HG03064 (cell line): Measurements from ENCODE around the gene NPIPA5.
"Not testable (repeated sequence)": the region's sequence is repeated elsewhere in the genome, so short reads cannot be mapped to it uniquely, and the experiment has no call there.

Experiments
- ATAC-seq: cut with Tn5 transposase; IDR thresholded peaks from one replicate; pipeline ENCODE4 v1.9.1; 2021; ENCODE audit warnings: low read depth; ENCODE audit not compliant: unreplicated experiment

Gene NPIPA5

DNA sequence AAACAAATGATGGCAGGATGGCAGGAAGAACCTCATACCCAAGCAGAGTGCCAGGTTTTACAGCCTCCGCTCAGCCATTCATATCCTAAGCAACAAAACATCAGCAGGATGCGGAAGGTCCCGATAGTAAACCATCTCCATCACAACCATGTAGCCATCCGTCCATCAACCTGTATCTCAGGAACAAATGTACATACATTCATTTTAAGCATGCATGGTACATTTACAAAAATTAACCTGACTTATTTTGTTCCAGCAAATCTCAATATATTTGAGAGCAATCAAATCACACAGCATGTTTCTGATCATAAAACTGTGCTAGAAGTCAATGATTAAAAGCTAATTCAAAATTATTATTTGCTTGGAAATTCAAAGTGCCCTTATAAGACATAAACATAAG lies at the start of gene NPIPA5:
Gene NPIPA5 (minus strand): TSS at position 101 of the 400 bp plus-strand sequence. CDS start 0 bp downstream, at position 101.
- not testable (repeated sequence) for ATAC-seq

DNA sequence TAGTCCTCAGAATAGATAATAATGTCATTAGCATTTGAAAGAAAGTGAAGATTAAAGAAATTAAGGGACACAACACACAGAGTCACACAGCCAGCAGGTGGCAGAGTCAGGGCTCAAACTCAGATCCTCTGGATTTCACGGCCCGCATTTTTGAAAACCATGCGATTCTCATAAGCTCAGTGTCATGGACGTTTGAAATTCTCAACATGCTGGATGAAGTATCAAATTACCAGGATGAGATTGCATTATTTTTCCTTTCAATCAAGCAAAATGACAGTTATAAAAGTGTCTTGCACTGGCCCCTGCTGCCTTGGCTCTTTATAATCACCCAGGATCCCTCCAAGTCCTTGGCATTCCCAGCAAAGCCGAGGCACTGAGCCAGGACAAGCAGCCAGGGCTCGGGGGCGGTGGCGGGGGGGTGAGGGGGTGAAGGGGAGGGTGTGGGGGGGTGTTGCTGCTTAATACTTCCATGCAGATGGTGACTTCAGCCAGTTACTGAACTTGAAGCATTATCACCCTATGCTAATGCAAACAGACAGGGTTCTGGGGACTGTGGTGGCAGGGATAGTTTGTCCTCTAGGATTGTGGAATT lies 49.6 kb upstream of the NPIPA5 start:
- ATAC-seq = no peak

DNA sequence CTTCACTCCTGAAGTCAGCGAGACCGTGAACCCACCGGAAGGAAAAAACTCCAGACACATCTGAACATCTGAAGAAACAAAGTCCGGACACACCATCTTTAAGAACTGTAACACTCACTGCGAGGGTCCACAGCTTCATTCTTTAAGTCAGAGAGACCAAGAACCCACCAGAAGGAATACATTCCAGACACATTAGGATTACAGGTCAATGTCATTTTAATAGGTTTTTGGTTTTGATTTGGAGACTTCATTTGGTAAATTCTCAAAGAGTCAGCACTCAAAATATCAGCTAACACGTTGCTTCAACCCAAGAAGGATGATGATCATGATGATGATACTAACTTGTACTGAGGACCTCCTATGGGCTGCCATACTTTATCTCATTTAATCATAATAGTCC lies 48.7 kb upstream of the NPIPA5 start:
- no peak for ATAC-seq

DNA sequence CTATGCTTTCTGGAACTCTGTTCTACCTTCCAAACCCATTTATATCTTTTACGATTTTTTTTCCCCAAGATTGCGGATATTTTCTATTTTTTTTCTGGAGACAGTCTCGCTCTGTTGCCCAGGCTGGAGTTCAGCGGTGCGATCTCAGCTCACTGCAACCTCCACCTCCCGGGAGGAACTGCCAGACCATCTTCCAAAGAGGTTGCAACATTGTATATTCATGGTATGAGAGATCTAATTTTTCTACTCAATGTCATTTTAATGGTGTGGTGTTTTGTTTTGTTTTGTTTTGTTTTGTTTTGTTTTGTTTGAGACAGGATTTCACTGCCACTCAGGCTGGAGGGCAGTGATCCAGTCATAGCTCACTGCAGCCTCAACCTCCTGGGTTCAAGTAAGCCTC lies 47.8 kb upstream of the NPIPA5 start:
- ATAC-seq = no peak

DNA sequence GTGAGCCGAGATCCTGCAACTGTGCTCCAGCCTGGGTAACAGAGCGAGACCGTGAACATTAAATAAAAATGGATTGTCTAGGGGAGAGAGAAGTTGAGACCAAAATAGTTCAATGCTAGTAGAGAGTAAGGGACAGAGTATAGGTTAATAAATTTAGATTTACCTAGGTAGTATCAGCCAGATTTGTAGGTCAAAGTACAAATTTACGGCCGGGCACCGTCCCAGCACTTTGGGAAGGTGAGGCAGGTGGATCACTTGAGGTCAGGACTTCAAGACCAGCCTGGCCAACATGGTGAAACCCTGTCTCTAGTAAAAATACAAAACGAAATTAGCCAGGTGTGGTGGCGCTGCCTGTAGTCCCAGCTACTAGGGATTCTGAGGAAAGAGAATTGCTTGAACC lies 44.1 kb upstream of the NPIPA5 start:
- ATAC-seq = no peak

DNA sequence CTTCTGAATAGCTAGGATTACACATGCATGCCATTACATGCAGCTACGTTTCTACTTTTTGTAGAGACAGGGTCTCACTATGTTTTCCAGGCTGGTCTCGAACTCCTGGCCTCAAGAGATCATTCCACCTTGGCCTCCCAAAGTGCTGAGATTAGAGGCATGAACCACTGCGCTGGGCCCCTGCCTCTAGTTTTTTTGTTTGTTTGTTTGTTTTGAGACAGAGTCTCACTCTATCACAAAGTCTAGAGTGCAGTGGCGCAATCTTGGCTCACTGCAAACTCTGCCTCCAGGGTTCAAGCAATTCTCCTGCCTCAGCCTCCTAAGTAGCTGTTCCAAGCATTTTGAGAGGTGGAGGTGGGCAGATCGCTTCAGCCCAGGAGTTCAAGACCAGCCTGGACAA lies 43.6 kb upstream of the NPIPA5 start:
- not testable (repeated sequence) for ATAC-seq

DNA sequence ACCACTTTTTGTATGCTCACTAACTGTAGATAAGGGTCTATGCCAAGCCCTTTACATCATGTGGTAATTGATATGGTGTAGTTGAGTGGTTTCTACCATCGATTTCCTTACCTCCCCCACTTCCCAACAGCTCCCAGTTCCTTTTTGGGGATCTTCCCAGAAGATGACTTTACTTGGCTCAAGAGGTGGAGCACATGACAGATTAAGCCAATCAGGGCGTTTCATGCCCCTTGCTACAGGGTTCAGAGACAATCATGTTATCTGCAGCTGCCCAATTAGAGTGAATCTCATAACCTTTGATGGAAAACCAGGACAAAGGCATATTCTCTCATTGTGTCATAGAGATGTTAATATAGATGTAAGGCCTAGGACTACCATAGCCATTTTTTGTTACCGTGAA lies 40.1 kb upstream of the NPIPA5 start:
- no peak for ATAC-seq

DNA sequence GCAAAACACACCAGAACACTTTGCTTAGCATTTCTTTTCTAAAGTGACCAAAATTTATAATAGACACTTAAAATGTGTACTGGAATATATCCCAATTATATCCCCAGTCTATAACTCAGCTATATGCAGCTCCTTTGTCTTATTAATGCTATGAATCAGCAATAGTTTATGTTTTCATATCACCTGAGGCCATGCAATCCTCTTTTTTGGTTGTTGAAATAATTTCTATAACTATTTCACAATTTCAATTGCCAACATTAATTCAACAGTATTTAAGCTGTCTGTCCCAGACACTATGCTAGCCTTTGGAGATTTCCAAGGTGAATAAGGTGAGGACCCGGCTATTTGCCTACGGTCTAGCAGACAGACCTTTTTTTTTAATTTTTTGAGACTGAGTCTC lies 39.1 kb upstream of the NPIPA5 start:
- no peak for ATAC-seq

DNA sequence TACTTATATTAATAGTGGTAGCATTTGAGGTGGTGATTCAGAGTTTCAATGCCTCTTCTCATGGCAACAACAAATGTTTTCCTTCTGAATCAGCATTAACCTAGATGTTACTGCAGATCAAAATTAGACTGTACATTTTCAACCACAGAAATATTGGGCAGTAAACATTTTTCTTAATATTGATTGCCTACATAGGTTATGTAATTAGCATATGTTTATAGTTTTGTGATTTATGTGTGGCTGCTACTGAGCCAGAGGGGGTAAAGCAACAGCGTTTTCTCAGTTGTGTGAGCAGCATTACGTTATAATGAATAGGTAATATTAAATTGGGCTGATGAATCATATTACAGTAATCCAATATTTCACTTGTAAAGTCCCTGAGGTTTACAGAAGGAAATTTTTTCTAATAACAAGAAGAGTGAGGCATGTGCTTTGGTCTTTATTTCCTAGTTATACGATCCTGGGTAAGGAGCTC lies 37.5 kb upstream of the NPIPA5 start:
- no peak for ATAC-seq

DNA sequence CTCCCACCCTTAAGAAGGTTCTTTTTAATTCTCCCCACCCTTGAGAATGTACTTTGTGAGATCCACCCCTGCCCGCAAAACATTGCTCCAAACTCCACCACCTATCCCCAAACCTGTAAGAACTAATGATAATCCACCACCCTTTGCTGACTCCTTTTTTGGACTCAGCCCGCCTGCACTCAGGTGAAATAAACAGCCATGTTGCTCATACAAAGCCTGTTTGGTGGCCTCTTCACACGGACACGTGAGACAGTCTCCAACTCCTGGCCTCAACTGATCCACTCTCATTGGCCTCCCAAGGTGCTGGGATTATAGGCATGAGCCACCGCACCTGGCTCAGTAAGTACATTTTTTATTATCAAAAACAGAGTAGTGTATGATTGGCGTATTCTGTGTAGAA lies 31.4 kb upstream of the NPIPA5 start:
- not testable (repeated sequence) for ATAC-seq

DNA sequence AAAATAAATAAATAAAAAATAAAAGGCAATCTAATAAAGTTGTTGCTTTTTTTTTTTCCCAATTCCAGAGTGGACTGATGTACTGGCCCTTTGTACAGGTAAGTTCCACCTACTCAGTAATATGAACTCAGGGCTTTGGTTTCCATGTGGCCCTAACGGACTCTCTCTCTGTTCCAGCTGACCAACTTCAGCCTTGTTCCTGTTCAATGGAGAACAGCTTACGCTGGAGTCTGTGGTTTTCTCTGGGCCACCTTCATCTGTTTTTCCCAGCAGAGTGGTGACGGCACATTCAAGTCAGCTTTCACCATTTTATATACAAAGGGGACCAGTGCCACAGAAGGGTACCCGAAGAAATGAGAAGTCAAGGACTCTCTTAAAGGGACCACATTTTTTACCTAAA lies 29.7 kb upstream of the NPIPA5 start:
- not testable (repeated sequence) for ATAC-seq

DNA sequence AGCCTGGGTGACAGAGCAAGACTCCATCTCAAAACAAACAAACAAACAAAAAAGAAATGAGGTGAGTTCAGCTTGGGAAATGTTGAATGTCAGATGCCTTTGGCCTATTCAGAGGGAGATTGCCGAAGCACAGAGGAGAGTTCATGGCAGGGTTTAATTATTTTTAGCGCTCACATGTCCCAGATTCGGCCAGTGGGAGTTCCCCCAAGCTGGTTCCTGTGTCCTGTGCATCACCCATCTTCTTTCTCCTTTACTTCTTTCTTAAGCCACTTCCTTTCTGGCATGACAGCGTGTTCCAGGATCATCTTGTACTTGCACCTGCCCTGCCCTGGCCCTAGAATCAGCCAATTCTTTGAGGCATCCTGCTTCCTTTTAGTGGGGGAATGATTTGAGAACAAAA lies 26.7 kb upstream of the NPIPA5 start:
- ATAC-seq = no peak

DNA sequence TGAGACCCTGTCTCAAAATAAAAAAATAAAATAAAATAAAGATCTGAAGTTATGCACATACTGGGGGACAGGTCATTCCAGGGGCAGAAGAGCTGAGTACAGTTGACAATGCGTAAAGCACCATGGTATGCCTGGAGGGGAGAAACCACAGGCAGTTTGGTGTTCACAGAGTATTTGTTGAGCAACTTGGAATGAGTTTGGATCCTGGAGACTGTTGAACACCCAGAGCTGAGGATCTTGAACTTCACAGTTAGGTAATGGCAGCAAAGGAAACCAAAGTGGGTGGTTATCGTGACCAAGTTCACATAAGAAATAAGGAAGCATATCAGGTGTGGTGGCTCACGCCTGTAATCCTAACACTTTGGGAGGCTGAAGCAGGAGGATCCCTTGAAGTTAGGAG lies 26.0 kb upstream of the NPIPA5 start:
- ATAC-seq = not testable (repeated sequence)

DNA sequence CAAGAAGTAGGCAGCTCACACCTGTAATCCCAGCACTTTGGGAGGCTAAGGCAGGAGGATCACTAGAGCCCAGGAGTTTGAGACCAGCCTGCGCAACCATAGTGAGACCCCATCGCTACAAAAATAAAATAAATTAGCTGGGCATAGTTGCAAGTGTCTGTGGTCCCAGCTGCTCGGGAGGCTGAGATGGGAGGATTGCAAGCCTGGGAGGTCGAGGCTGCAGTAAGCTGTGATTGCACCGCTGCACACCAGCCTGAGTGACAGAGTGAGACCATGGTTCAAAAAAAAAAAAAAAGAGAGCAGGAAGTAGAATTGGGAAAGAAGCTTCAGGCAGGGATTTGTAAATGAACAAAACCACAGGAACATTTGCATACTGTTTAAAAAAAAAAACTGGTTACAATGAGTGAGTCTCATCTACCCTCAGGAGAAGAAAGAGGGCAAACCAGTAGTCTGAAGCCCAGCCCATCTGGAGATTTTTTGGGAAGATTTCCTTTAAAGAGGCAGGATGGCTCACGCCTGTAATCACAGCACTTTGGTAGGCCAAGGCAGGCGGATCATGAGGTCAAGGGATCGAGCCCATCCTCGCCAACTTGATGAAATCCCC lies 25.4 kb upstream of the NPIPA5 start:
- no peak for ATAC-seq

DNA sequence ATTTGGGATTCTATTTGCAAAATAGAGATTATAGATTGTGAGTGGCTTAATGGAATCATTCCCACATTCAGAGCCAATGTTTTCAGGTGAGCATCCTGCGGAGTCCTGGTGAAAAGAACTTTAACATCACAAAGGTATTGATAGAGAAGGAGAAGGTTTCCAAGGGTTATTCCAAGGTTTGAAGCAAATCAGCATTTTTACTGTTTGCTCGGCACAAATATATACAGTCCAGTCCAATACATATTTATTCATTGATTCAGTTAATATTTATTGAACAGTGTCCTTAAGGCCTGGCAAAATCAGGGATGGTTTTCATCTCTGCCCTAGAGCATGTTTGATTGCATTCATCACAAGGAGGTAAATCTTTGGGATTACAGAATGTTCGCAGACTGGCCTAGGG lies 23.9 kb upstream of the NPIPA5 start:
- no peak for ATAC-seq

DNA sequence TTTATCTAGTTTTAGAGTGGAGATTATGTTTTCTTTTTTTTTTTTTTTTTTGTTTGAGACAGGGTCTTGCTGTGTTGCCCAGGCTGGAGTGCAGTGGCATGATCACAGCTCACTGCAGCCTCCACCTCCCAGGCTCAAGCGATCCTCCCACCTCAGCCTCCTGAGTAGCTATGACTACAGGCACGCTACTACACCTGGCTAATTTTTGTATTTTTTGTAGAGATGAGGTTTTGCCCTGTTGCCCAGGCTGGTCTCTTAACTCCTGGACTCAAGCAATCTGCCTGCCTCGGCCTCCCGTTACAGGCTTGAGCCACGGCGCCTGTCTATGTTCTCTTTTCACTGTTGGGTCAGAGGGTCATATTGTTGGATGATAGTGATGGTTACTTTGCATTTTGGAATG lies 22.2 kb upstream of the NPIPA5 start:
- not testable (repeated sequence) for ATAC-seq

DNA sequence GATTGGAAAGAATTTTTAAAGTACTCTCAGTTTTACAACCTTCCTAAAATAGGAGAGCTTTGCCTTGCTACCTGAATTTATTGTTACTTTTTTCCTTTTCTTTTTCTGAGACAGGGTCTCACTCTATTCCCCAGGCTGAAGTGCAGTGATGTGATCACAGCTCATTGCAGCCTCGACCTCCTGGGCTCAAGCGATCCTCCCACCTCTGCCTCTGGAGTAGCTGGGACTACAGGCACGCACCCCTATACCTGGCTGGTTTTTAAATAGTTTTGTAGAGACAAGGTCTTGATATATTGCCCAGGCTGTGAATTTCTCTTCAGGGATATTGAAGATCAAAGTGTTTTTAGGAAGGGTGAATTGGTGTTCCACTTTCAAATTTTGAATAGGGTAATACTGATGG lies 21.2 kb upstream of the NPIPA5 start:
- no peak for ATAC-seq

DNA sequence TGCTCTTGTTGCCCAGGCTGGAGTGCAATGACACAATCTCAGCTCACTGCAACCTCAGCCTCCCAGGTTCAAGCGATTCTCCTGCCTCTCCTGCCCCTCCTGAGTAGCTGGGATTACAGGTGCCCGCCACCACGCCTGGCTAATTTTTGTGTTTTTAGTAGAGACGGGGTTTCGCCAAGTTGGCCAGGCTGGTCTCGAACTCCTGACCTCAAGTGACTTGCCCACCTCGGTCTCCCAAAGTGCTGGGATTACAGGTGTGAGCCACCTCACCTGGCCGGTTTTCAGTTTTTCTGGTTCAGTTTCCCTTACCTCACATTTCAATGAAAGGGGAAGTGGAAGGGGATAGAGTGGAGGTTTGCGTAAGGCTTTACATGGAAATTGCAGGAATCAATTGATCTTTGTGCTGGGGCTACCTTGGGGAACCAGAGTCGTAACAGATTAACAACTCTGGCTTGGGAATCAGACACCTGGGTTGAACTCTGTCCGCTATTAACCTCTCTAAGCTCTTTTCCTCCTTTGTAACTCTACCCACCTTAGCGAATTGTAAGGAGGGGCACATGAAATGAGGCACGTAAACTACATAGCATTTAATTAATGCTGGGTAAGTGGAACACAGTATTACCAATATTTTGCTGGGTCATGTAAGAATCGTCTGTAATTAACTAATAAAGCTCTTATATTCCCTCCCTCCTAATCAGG lies 20.7 kb upstream of the NPIPA5 start:
- ATAC-seq = no peak

DNA sequence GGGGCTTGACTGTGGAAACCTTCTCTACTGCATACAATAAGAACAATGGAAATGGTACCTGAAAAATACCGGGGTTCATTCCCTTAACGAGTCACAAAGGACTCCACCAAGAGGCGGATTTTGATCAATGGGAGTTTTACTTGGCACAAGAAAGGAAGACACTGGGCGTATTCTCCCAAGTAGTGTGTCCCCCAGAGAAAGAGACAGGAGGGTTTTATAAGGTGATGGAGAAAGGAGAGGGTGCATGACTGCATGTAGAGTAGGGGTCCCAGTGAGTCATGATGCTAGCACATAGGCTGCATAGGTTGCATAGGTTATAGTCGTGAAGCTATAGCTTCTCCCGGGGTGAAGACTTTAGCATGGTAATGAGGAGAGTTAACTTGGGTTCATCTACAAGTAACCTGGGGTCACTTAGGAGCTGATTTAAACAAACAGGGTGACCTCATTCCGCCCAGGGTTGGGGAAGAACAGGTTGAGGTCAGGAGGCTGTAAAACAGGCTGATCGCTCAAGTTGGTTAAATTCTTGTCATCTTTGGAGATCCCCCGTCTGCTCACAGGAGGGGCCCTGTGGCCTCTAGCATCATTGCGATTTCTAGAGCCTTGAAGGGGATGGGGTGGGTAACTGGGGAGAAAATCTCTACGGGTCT lies 19.0 kb upstream of the NPIPA5 start:
- no peak for ATAC-seq

DNA sequence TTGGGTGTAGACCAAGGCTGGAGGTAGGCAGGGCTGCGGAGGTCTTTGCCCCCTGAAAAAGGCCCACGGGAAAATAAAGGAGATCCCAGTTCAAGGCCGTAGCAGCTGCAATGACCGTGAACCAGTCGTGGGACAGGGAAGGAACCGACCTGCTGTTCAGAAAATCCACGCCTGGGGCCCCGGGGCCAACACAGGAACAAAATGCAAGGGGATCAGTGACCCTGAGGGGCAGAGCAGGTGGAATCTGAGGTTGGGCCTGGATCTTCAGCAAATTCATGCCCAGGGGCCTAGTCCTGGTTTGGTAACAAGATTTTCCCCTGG lies 18.4 kb upstream of the NPIPA5 start:
- not testable (repeated sequence) for ATAC-seq

DNA sequence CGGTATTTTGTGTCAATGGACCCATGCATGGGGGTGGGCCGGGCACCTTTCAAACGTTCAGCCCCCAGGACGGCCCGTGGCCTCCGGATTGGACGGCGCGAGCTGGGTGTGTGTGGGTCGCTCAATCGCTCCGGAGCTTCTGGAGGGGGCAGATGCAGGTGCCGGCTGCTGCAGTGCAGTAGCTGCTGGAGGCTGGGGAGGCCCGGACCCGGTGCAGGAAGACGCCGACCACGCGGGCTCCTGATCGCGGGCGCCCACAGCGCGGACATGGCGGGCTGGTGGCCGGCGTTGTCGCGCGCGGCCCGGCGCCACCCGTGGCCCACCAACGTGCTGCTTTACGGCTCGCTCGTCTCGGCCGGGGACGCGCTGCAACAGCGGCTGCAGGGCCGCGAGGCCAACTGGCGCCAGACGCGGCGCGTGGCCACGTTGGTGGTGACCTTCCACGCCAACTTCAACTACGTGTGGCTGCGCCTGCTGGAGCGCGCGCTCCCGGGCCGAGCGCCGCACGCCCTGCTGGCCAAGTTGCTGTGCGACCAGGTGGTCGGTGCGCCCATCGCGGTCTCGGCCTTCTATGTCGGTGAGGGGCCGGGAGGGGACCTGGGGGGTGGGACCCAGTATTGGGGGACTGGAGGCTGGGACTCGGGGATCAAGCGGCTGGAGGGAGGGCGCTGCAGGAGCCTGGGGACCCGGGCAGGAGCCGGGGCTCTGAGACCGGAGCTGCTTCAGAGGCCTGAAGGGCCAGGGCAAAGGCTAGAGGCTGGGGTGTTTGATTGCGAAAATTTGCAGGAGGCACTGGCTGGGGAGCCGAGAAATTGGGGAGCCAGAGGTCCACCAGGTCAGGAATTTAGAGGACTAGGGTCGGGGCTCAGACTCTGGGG lies 17.8 kb upstream of the NPIPA5 start, which contains the start of gene MPV17L:
Gene MPV17L (plus strand): TSS at position 124 of the 878 bp plus-strand sequence. CDS start 144 bp downstream, at position 268.
- ATAC-seq = not testable (repeated sequence)
